GM23248 (cell line): ENCODE measurements around the gene VPS13D. TPM values are rescaled to one million over a fixed set of nuclear protein-coding genes. Genes with fewer than 3 reads are reported as not detected.

Source experiments
- DNase-seq: peaks from one replicate; pipeline ENCODE4 v3.0.0-alpha.2; 2015
- H2AFZ ChIP-seq: fragments of 200-600 bp; sonication (generic); 2 replicates; pipeline ENCODE4 v1.6.1; 2016; ENCODE audit warnings: antibody characterized with exemption
- H3F3A ChIP-seq: fragments of 200-600 bp; sonication (generic); 2 replicates; pipeline ENCODE4 v1.6.1; 2016; ENCODE audit warnings: mild to moderate bottlenecking, antibody characterized with exemption, mixed run types; ENCODE audit not compliant: insufficient read depth
- H3K27ac ChIP-seq: fragments of 200-600 bp; sonication (generic); 2 replicates; pipeline ENCODE4 v1.5.1; 2016; ENCODE audit warnings: mild to moderate bottlenecking
- H3K27me3 ChIP-seq: fragments of 200-600 bp; sonication (generic); replicated peaks from 2 replicates; pipeline ENCODE4 v1.6.1; 2016; ENCODE audit warnings: mild to moderate bottlenecking; ENCODE audit not compliant: insufficient read depth
- H3K36me3 ChIP-seq: fragments of 200-600 bp; sonication (generic); 2 replicates; pipeline ENCODE4 v1.6.1; 2016; ENCODE audit warnings: low read depth, mild to moderate bottlenecking
- H3K4me1 ChIP-seq: fragments of 200-600 bp; sonication (generic); 2 replicates; pipeline ENCODE4 v1.6.1; 2016; ENCODE audit warnings: mild to moderate bottlenecking; ENCODE audit not compliant: insufficient read depth
- H3K4me2 ChIP-seq: fragments of 200-600 bp; sonication (generic); one replicate; pipeline ENCODE4 v1.6.1; 2016; ENCODE audit warnings: mild to moderate bottlenecking; ENCODE audit not compliant: unreplicated experiment
- H3K4me3 ChIP-seq: fragments of 200-600 bp; sonication (generic); 2 replicates; pipeline ENCODE4 v1.5.1; 2016; ENCODE audit warnings: mild to moderate bottlenecking
- H3K79me2 ChIP-seq: fragments of 200-600 bp; sonication (generic); 2 replicates; pipeline ENCODE4 v1.6.1; 2016; ENCODE audit warnings: mild to moderate bottlenecking; ENCODE audit not compliant: insufficient read depth
- H3K9ac ChIP-seq: fragments of 200-600 bp; sonication (generic); 2 replicates; pipeline ENCODE4 v1.6.1; 2016; ENCODE audit warnings: mild to moderate bottlenecking
- H3K9me2 ChIP-seq: fragments of 200-600 bp; sonication (generic); 2 replicates; pipeline ENCODE4 v1.6.1; 2016; ENCODE audit warnings: mixed run types, mild to moderate bottlenecking, moderate library complexity; ENCODE audit not compliant: insufficient read depth
- H3K9me3 ChIP-seq: fragments of 200-600 bp; sonication (generic); one replicate; pipeline ENCODE4 v1.6.1; 2017; ENCODE audit warnings: low read depth
- H4K20me1 ChIP-seq: fragments of 200-600 bp; sonication (generic); 2 replicates; pipeline ENCODE4 v1.6.0; 2016; ENCODE audit not compliant: insufficient read depth
- EZH2 ChIP-seq: fragments of 200-600 bp; sonication (generic); IDR thresholded peaks from 2 replicates; pipeline ENCODE4 v1.6.1; 2018; ENCODE audit warnings: antibody characterized with exemption, mild to moderate bottlenecking; ENCODE audit not compliant: insufficient read depth, poor library complexity, severe bottlenecking
- EZH2phosphoT487 ChIP-seq: fragments of 200-600 bp; sonication (generic); IDR thresholded peaks from 2 replicates; pipeline ENCODE4 v1.6.1; 2018; ENCODE audit warnings: antibody characterized with exemption, moderate library complexity, mild to moderate bottlenecking, low read depth; ENCODE audit not compliant: insufficient read depth
- WGBS, 2 experiments: methylation state at CpG; one replicate each; pipeline ENCODE4 v1.1.6; 2015 to 2017; ENCODE audit warnings: low lambda C conversion rate in 2 of 2, low coverage in 1 of 2; ENCODE audit errors: missing lambda C conversion rate in 2 of 2; 5-methylcytosine and 5-hydroxymethylcytosine counted together
- in situ Hi-C: fragments of 300-500 bp; cut with MboI; formaldehyde crosslinking; loops from 2 replicates; pipeline ENCODE4 v1.15.0; 2020
- polyA plus RNA-seq: library from polyadenylated mRNA; unstranded; fragments of >200 nt; fragmentation: Nextera tagmentation; extraction: Ambion mirVana; gene quantifications from 2 replicates; pipeline ENCODE4 v1.2.1, GENCODE V29; 2016
- total RNA-seq: library from RNA; depleted of rRNA; stranded (reverse); fragments of >200 nt; shearing (Covaris generic); gene quantifications from 2 replicates; pipeline ENCODE4 v1.2.3, GENCODE V29; 2014

Gene VPS13D
- total and polyA plus RNA-seq, 2 experiments from 2014 or later, result 6.8 to 16.4 TPM

GRCh38 chr1:12340544-12340930 is 110.7 kb downstream of the VPS13D start:
- WGBS, 2 experiments, result 58 to 67% methylated on average over 3 of the region's 3 CpGs
- peaks cover 18% of the 10 kb centered on the region; the same call in 1 of the 2 replicates for H3K36me3 ChIP-seq
- H3K27me3 ChIP-seq, result no peaks in the 10 kb centered on the region
- no peak overlapping the region for H3K27ac ChIP-seq
- no peaks in the 10 kb centered on the region for H3K4me1 ChIP-seq
- TF ChIP-seq EZH2 (no peak), EZH2phosphoT487 (no peak)
- no peaks in the 10 kb centered on the region for H3K9me2 ChIP-seq
- H3K9ac ChIP-seq, result no peak overlapping the region
- H2AFZ ChIP-seq, result no peak overlapping the region
- H3K9me3 ChIP-seq, result no peaks in the 10 kb centered on the region
- H3K79me2 ChIP-seq, result no peaks in the 10 kb centered on the region
- DNase-seq, result no peak
- H3K4me3 ChIP-seq, result no peak overlapping the region
- H4K20me1 ChIP-seq, result no peaks in the 10 kb centered on the region
- in situ Hi-C loops, result no loop called here
- H3K4me2 ChIP-seq, result no peak overlapping the region
- no peaks in the 10 kb centered on the region for H3F3A ChIP-seq

GRCh38 chr1:12341667-12342066 is 111.8 kb downstream of the VPS13D start:
- no peaks in the 10 kb centered on the region for H3K9me2 ChIP-seq
- no peaks in the 10 kb centered on the region for H3K79me2 ChIP-seq
- no peaks in the 10 kb centered on the region for H4K20me1 ChIP-seq
- no peaks in the 10 kb centered on the region for H3F3A ChIP-seq
- in situ Hi-C loops, result no loop called here
- H3K27me3 ChIP-seq, result no peaks in the 10 kb centered on the region
- no peak overlapping the region for H3K4me3 ChIP-seq
- no peak overlapping the region for H3K27ac ChIP-seq
- no peak for DNase-seq
- no peak overlapping the region for H3K4me2 ChIP-seq
- TF ChIP-seq EZH2, result no peak
- no peak for TF ChIP-seq EZH2phosphoT487
- peaks cover 29% of the 10 kb centered on the region; the same call in 1 of the 2 replicates for H3K36me3 ChIP-seq
- no peaks in the 10 kb centered on the region for H3K9me3 ChIP-seq
- 88 to 92% methylated on average over 6 of the region's 6 CpGs for WGBS, 2 experiments
- H2AFZ ChIP-seq, result no peak overlapping the region
- no peaks in the 10 kb centered on the region for H3K4me1 ChIP-seq
- no peak overlapping the region for H3K9ac ChIP-seq

GRCh38 chr1:12342401-12343003 is 112.7 kb downstream of the VPS13D start:
- H3F3A ChIP-seq, result no peaks in the 10 kb centered on the region
- TF ChIP-seq EZH2phosphoT487, result no peak
- no peak for TF ChIP-seq EZH2
- no peak overlapping the region for H2AFZ ChIP-seq
- peaks cover 35% of the 10 kb centered on the region; the same call in 1 of the 2 replicates for H3K36me3 ChIP-seq
- in situ Hi-C loops, result no loop called here
- no peaks in the 10 kb centered on the region for H3K4me1 ChIP-seq
- WGBS, 2 experiments, result 49 to 52% methylated on average over 8 of the region's 8 CpGs
- H3K4me2 ChIP-seq, result no peak overlapping the region
- no peaks in the 10 kb centered on the region for H3K27me3 ChIP-seq
- H3K4me3 ChIP-seq, result no peak overlapping the region
- no peaks in the 10 kb centered on the region for H4K20me1 ChIP-seq
- no peaks in the 10 kb centered on the region for H3K9me2 ChIP-seq
- no peak for DNase-seq
- no peak overlapping the region for H3K9ac ChIP-seq
- no peaks in the 10 kb centered on the region for H3K9me3 ChIP-seq
- no peaks in the 10 kb centered on the region for H3K79me2 ChIP-seq
- no peak overlapping the region for H3K27ac ChIP-seq

DNA sequence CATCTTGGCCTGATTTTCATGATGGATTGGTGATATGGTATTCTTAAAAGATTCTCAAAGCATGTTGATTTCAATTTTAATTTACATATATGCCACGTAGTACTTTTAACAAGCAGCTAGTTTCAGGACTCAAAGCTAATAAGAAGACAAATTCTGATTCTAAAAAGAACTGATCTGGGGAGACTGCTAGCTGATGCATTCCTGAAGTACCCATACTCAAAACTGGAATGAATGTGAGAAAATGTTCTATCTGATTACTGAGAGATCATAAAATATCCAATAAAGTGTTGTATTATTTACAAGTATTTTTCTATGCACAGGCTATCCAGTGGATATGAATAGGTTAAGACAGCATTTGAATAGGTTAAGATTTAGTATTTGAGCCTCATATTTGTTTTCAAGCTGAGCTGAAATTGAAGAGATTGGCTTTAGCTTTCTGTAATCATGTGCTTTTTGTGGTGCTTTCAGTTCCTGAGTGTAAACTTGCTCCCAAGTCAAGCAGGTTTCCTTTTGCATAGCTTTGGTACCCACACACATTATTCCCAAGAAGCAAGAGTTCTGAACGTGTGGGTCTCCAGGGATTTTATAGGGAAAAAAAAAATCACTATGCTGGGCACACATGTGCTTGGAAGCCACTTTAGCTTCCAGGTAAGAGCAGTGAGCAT is 114.1 kb downstream of the VPS13D start:
- Histone ChIP-seq H3F3A (no peaks in the 10 kb centered on the region), H3K4me3 (no peak overlapping the region), H2AFZ (no peak overlapping the region), H3K4me2 (no peak overlapping the region), H3K79me2 (no peaks in the 10 kb centered on the region), H3K9ac (no peak overlapping the region), H3K27ac (no peak overlapping the region), H3K9me3 (no peaks in the 10 kb centered on the region), H4K20me1 (no peaks in the 10 kb centered on the region), H3K36me3 (peaks cover 50% of the 10 kb centered on the region), H3K9me2 (no peaks in the 10 kb centered on the region), H3K4me1 (no peaks in the 10 kb centered on the region), H3K27me3 (no peaks in the 10 kb centered on the region)
- TF ChIP-seq EZH2phosphoT487, result no peak
- TF ChIP-seq EZH2, result no peak
- 56 to 57% methylated on average over 2 of the region's 2 CpGs for WGBS, 2 experiments
- in situ Hi-C loops, result no loop called here
- no peak for DNase-seq
